H1 (cell line): Measurements from ENCODE around the gene CACNA1D. TPM values are rescaled to one million over a fixed set of nuclear protein-coding genes. Genes with fewer than 3 reads are reported as not detected.

Experiments used
- CHD7 ChIP-seq: fragments of 300-600 bp; sonication (generic); IDR thresholded peaks from 2 replicates; pipeline ENCODE4 v1.7.1; 2012; ENCODE audit warnings: low read length, moderate library complexity, mild to moderate bottlenecking, inconsistent platforms; ENCODE audit not compliant: insufficient replicate concordance
- HDAC2 ChIP-seq, 2 experiments: fragments of 300-600 bp in 1 of 2; sonication (generic) in 1 of 2; IDR thresholded peaks; 2 replicates each; pipeline ENCODE4 v1.6.1; 2011 to 2012; ENCODE audit warnings: low read depth in 2 of 2, low read length in 2 of 2, mild to moderate bottlenecking in 2 of 2, moderate library complexity in 2 of 2, borderline replicate concordance in 1 of 2, inconsistent platforms in 1 of 2
- polyA plus RNA-seq, 7 experiments: library from polyadenylated mRNA; depleted of rRNA in 3 of 7; stranded (reverse) in 5 of 7; unstranded in 2 of 7; fragments of >200 nt in 5 of 7; fragments of 200-250 nt in 2 of 7; gene quantifications; 1 replicate in 5 of 7; 2 replicates in 1 of 7; 4 replicates in 1 of 7; pipeline versions ENCODE4 v1.2.1 to v1.2.3, GENCODE V29; 2011 to 2013; ENCODE audit warnings: missing spikeins in 2 of 7, mixed read lengths in 2 of 7
- total RNA-seq: library from RNA; stranded (reverse); fragmentation: NEBNext Ultra II Directional; extraction: Animal tissue kit (Norgen Biotek cat#: 25700); gene quantifications from 2 replicates; pipeline ENCODE4 v1.2.1, GENCODE V29; 2021

CACNA1D gene
- total and polyA plus RNA-seq, 2 of the 8 experiments (the other 6 are each of a cell fraction or from before 2014, with no cell fraction given) = 2.0 to 2.9 TPM

DNA sequence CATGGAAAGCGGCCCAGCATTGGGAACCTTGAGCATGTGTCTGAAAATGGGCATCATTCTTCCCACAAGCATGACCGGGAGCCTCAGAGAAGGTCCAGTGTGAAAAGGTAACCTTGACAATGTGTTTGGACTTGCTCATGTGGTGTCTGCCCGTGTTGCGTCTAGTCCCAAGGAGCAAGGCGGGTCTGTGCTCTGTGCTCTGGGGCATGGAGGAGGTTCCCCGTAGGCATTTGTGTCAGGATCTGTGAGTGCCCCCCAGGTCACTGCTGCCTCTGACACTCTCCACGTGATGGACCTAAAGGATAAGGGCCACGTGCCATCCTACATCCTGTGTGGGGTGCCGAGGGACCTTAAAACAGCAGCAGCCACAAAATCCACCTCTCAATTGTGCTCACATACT, 306.9 kb downstream of the CACNA1D start (continued):
- no peak for TF ChIP-seq HDAC2 (IDR thresholded peaks at IDR 0.05; ENCODE audit: borderline replicate concordance in 1 of 2, low read depth in 2 of 2, low read length in 2 of 2)
- TF ChIP-seq CHD7 = no peak
